ENCODE data around the gene IDE.

The IDE gene

GRCh38 chr10:92502296-92502808, 71.5 kb downstream of the IDE start:
- H3K27me3 ChIP-seq (ENCODE audit: control insufficient read depth in 2 of 2, insufficient read depth in 2 of 2, low read length in 2 of 2) = no peaks in the 10 kb centered on the region
- H3K27ac ChIP-seq (ENCODE audit: low read depth in 2 of 2, low read length in 2 of 2) = no peak overlapping the region
- no peaks in the 10 kb centered on the region for H3K9me3 ChIP-seq (ENCODE audit: control insufficient read depth in 2 of 2, low read length in 2 of 2)
- H3K4me3 ChIP-seq (ENCODE audit: low read length in 2 of 2) = no peak overlapping the region
- no peak overlapping the region for H3K9ac ChIP-seq (ENCODE audit: low read depth in 1 of 2, low read length in 2 of 2)
- H3K36me3 ChIP-seq (ENCODE audit: control insufficient read depth in 2 of 2, insufficient read depth in 2 of 2, low read length in 2 of 2) = peaks cover 3 to 18% of the 10 kb centered on the region in 2 donors
- no peaks in the 10 kb centered on the region for H3K4me1 ChIP-seq (ENCODE audit: control insufficient read depth in 2 of 2, insufficient read depth in 2 of 2, low read length in 2 of 2)

- Histone ChIP-seq H3K9me3 (ENCODE audit: control insufficient read depth in 2 of 2, low read length in 2 of 2) (no peaks in the 10 kb centered on the region), H3K4me3 (ENCODE audit: low read length in 2 of 2) (no peak overlapping the region), H3K27ac (ENCODE audit: low read depth in 2 of 2, low read length in 2 of 2) (no peak overlapping the region), H3K27me3 (ENCODE audit: control insufficient read depth in 2 of 2, insufficient read depth in 2 of 2, low read length in 2 of 2) (no peaks in the 10 kb centered on the region), H3K36me3 (ENCODE audit: control insufficient read depth in 2 of 2, insufficient read depth in 2 of 2, low read length in 2 of 2) (peaks cover 20 to 30% of the 10 kb centered on the region in 2 donors), H3K9ac (ENCODE audit: low read depth in 1 of 2, low read length in 2 of 2) (no peak overlapping the region), H3K4me1 (ENCODE audit: control insufficient read depth in 2 of 2, insufficient read depth in 2 of 2, low read length in 2 of 2) (no peaks in the 10 kb centered on the region)
Measured at GRCh38 chr10:92493362-92493761, 80.5 kb downstream of the IDE start.

DNA sequence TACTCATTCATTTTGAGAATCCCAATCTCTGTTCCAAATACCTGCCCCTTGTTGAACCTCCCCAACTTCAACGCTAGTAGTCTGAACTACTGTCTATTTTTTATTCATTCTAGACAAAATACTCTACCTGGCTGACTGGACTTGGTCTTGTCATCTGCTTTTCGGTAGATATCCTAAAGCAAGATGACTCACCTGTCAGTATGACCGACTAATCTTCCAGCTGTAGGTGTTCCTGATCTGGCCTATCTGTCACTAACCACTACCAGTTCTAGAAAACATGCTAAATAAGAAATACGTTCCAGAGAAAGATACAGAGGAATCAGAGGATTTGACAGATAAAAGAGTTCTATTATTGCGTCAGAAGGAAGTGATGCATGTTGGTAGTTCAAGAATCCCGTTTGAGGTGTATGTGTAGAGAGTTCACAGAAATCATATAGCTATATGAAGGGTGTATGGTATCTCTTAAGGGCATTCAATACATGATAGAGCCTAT, 81.1 kb downstream of the IDE start:
- Histone ChIP-seq H3K9me3 (ENCODE audit: control insufficient read depth in 2 of 2, low read length in 2 of 2) (no peaks in the 10 kb centered on the region), H3K27ac (ENCODE audit: low read depth in 2 of 2, low read length in 2 of 2) (no peak overlapping the region), H3K9ac (ENCODE audit: low read depth in 1 of 2, low read length in 2 of 2) (no peak overlapping the region), H3K4me1 (ENCODE audit: control insufficient read depth in 2 of 2, insufficient read depth in 2 of 2, low read length in 2 of 2) (no peaks in the 10 kb centered on the region), H3K27me3 (ENCODE audit: control insufficient read depth in 2 of 2, insufficient read depth in 2 of 2, low read length in 2 of 2) (no peaks in the 10 kb centered on the region), H3K4me3 (ENCODE audit: low read length in 2 of 2) (no peak overlapping the region), H3K36me3 (ENCODE audit: control insufficient read depth in 2 of 2, insufficient read depth in 2 of 2, low read length in 2 of 2) (peaks cover 20 to 35% of the 10 kb centered on the region in 2 donors)

GRCh38 chr10:92490387-92490786, 83.5 kb downstream of the IDE start:
- no peak overlapping the region for H3K9ac ChIP-seq (ENCODE audit: low read depth in 1 of 2, low read length in 2 of 2)
- no peak overlapping the region for H3K4me3 ChIP-seq (ENCODE audit: low read length in 2 of 2)
- H3K4me1 ChIP-seq (ENCODE audit: control insufficient read depth in 2 of 2, insufficient read depth in 2 of 2, low read length in 2 of 2) = no peaks in the 10 kb centered on the region
- H3K27me3 ChIP-seq (ENCODE audit: control insufficient read depth in 2 of 2, insufficient read depth in 2 of 2, low read length in 2 of 2) = no peaks in the 10 kb centered on the region
- H3K9me3 ChIP-seq (ENCODE audit: control insufficient read depth in 2 of 2, low read length in 2 of 2) = no peaks in the 10 kb centered on the region
- peaks cover 26 to 39% of the 10 kb centered on the region in 2 donors for H3K36me3 ChIP-seq (ENCODE audit: control insufficient read depth in 2 of 2, insufficient read depth in 2 of 2, low read length in 2 of 2)
- no peak overlapping the region for H3K27ac ChIP-seq (ENCODE audit: low read depth in 2 of 2, low read length in 2 of 2)

GRCh38 chr10:92486637-92487036, 87.3 kb downstream of the IDE start:
- Histone ChIP-seq H3K4me1 (ENCODE audit: control insufficient read depth in 2 of 2, insufficient read depth in 2 of 2, low read length in 2 of 2) (no peaks in the 10 kb centered on the region), H3K27ac (ENCODE audit: low read depth in 2 of 2, low read length in 2 of 2) (no peak overlapping the region), H3K4me3 (ENCODE audit: low read length in 2 of 2) (no peak overlapping the region), H3K36me3 (ENCODE audit: control insufficient read depth in 2 of 2, insufficient read depth in 2 of 2, low read length in 2 of 2) (peaks cover 27 to 38% of the 10 kb centered on the region in 2 donors), H3K9me3 (ENCODE audit: control insufficient read depth in 2 of 2, low read length in 2 of 2) (no peaks in the 10 kb centered on the region), H3K27me3 (ENCODE audit: control insufficient read depth in 2 of 2, insufficient read depth in 2 of 2, low read length in 2 of 2) (no peaks in the 10 kb centered on the region), H3K9ac (ENCODE audit: low read depth in 1 of 2, low read length in 2 of 2) (no peak overlapping the region)

- Histone ChIP-seq H3K36me3 (ENCODE audit: control insufficient read depth in 2 of 2, insufficient read depth in 2 of 2, low read length in 2 of 2) (peaks cover 24 to 39% of the 10 kb centered on the region in 2 donors), H3K27me3 (ENCODE audit: control insufficient read depth in 2 of 2, insufficient read depth in 2 of 2, low read length in 2 of 2) (no peaks in the 10 kb centered on the region), H3K9me3 (ENCODE audit: control insufficient read depth in 2 of 2, low read length in 2 of 2) (no peaks in the 10 kb centered on the region), H3K4me1 (ENCODE audit: control insufficient read depth in 2 of 2, insufficient read depth in 2 of 2, low read length in 2 of 2) (no peaks in the 10 kb centered on the region), H3K9ac (ENCODE audit: low read depth in 1 of 2, low read length in 2 of 2) (no peak overlapping the region), H3K27ac (ENCODE audit: low read depth in 2 of 2, low read length in 2 of 2) (no peak overlapping the region), H3K4me3 (ENCODE audit: low read length in 2 of 2) (no peak overlapping the region)
Measured at GRCh38 chr10:92483539-92483938, 90.4 kb downstream of the IDE start.

DNA sequence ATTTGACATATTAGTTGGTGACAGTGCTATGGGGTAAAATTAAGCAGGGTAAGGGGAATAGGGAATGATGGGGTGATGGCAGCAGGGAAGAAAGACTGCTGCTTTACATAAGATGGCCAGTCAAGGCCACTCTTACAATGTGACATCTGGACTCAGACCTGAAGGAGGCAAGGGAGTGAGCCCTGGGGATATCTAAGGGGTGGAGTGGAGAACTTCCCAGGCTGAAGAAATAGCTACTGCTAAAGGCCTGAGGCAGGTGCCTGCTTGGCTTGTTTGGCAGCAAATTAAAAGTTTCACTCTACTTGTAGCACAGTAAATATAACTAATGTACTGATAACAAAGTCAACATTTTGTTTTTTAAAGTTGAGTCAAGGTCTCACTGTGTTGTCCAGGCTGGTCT, 93.5 kb downstream of the IDE start:
- Histone ChIP-seq H3K27ac (ENCODE audit: low read depth in 2 of 2, low read length in 2 of 2) (no peak overlapping the region), H3K36me3 (ENCODE audit: control insufficient read depth in 2 of 2, insufficient read depth in 2 of 2, low read length in 2 of 2) (peaks cover 26 to 35% of the 10 kb centered on the region in 2 donors), H3K9me3 (ENCODE audit: control insufficient read depth in 2 of 2, low read length in 2 of 2) (no peaks in the 10 kb centered on the region), H3K4me1 (ENCODE audit: control insufficient read depth in 2 of 2, insufficient read depth in 2 of 2, low read length in 2 of 2) (no peaks in the 10 kb centered on the region), H3K4me3 (ENCODE audit: low read length in 2 of 2) (no peak overlapping the region), H3K9ac (ENCODE audit: low read depth in 1 of 2, low read length in 2 of 2) (no peak overlapping the region), H3K27me3 (ENCODE audit: control insufficient read depth in 2 of 2, insufficient read depth in 2 of 2, low read length in 2 of 2) (no peaks in the 10 kb centered on the region)

GRCh38 chr10:92479547-92479946, 94.3 kb downstream of the IDE start:
- Histone ChIP-seq H3K9me3 (ENCODE audit: control insufficient read depth in 2 of 2, low read length in 2 of 2) (no peaks in the 10 kb centered on the region), H3K27me3 (ENCODE audit: control insufficient read depth in 2 of 2, insufficient read depth in 2 of 2, low read length in 2 of 2) (no peaks in the 10 kb centered on the region), H3K9ac (ENCODE audit: low read depth in 1 of 2, low read length in 2 of 2) (no peak overlapping the region), H3K36me3 (ENCODE audit: control insufficient read depth in 2 of 2, insufficient read depth in 2 of 2, low read length in 2 of 2) (peaks cover 26 to 38% of the 10 kb centered on the region in 2 donors), H3K4me3 (ENCODE audit: low read length in 2 of 2) (no peak overlapping the region), H3K27ac (ENCODE audit: low read depth in 2 of 2, low read length in 2 of 2) (no peak overlapping the region), H3K4me1 (ENCODE audit: control insufficient read depth in 2 of 2, insufficient read depth in 2 of 2, low read length in 2 of 2) (no peaks in the 10 kb centered on the region)

- Histone ChIP-seq H3K9me3 (ENCODE audit: control insufficient read depth in 2 of 2, low read length in 2 of 2) (no peaks in the 10 kb centered on the region), H3K9ac (ENCODE audit: low read depth in 1 of 2, low read length in 2 of 2) (no peak overlapping the region), H3K4me1 (ENCODE audit: control insufficient read depth in 2 of 2, insufficient read depth in 2 of 2, low read length in 2 of 2) (no peaks in the 10 kb centered on the region), H3K36me3 (ENCODE audit: control insufficient read depth in 2 of 2, insufficient read depth in 2 of 2, low read length in 2 of 2) (peaks cover 25 to 35% of the 10 kb centered on the region in 2 donors), H3K27me3 (ENCODE audit: control insufficient read depth in 2 of 2, insufficient read depth in 2 of 2, low read length in 2 of 2) (no peaks in the 10 kb centered on the region), H3K4me3 (ENCODE audit: low read length in 2 of 2) (no peak overlapping the region), H3K27ac (ENCODE audit: low read depth in 2 of 2, low read length in 2 of 2) (no peak overlapping the region)
Measured at GRCh38 chr10:92478536-92478935, 95.4 kb downstream of the IDE start.

DNA sequence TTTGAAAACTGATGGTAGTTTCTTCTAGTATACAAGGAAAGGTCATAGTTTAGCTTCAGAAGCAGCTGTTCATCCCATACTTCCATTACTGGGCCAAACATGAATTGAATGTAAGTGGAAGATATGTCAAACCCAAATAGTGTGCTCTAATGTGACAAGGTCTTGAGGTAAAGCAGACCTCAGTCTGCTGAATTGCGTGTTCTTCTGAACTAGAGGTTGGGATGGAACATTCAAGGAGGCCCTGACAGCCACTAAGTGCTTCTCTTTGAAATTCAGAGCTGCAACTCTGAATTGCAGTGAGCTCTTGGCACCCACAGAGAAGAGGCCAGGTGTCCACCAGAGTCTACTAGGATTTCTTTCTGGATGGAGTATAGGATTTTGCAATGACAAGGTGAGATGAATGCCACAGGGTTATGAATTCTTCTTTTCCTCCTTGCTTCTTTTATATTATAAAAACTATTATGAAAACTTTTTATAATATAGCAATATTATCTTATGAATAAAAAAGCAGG, 98.5 kb downstream of the IDE start:
- Histone ChIP-seq H3K4me3 (ENCODE audit: low read length in 2 of 2) (no peak overlapping the region), H3K27me3 (ENCODE audit: control insufficient read depth in 2 of 2, insufficient read depth in 2 of 2, low read length in 2 of 2) (no peaks in the 10 kb centered on the region), H3K36me3 (ENCODE audit: control insufficient read depth in 2 of 2, insufficient read depth in 2 of 2, low read length in 2 of 2) (peaks cover 23 to 28% of the 10 kb centered on the region in 2 donors), H3K4me1 (ENCODE audit: control insufficient read depth in 2 of 2, insufficient read depth in 2 of 2, low read length in 2 of 2) (no peaks in the 10 kb centered on the region), H3K27ac (ENCODE audit: low read depth in 2 of 2, low read length in 2 of 2) (no peak overlapping the region), H3K9ac (ENCODE audit: low read depth in 1 of 2, low read length in 2 of 2) (no peak overlapping the region), H3K9me3 (ENCODE audit: control insufficient read depth in 2 of 2, low read length in 2 of 2) (no peaks in the 10 kb centered on the region)

Measured in mucosa of rectum (tissue), 2 donors.